HG03135 (cell line): Measurements from ENCODE around the gene HES4.
"Not testable (repeated sequence)": the region's sequence is repeated elsewhere in the genome, so short reads cannot be mapped to it uniquely, and the experiment has no call there.

ENCODE experiments used
- ATAC-seq: cut with Tn5 transposase; IDR thresholded peaks from one replicate; pipeline ENCODE4 v1.9.1; 2021; ENCODE audit warnings: mild to moderate bottlenecking, moderate library complexity; ENCODE audit not compliant: unreplicated experiment

HES4 gene

DNA sequence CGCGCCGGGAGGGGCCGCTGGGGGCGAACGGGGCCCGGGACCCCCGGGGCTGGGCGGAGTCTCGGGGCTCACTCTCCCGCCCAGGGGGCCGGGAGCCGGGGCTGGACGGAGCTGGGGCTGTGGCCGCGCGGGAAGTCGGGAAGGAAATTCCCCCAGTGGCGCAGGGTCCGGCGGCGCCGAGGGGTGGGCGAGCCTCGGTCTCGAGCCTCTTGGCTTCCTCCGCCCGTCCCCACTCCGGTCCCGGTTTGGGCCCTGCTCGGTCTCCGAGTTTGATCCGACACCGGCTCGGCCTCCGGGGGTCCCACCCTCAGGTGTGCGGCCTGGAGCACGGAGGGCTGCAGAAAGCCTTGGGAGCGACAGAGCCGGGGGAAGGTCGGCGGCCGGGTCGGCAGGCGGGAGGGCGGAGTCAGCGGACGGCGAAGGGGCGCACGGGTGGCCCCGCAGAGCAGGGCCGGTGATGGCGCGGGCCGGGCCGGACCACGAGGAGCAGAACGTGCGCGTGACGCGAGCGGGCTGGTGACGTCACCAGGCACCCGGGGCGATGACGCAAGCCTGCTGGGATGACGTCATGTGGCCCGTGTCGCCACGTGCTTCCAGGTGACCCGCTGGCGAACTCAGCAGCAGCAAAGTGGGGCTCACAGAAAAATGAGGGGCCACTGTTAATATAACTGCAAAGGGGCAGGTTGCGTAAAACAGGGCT, 610 bp upstream of the HES4 start:
- no peak for ATAC-seq

- ATAC-seq, result no peak
These were observed 737 bp downstream of the HES4 start for GRCh38 chr1:998995-999724.

GRCh38 chr1:998745-998994, 1.2 kb downstream of the HES4 start:
- ATAC-seq, result no peak

DNA sequence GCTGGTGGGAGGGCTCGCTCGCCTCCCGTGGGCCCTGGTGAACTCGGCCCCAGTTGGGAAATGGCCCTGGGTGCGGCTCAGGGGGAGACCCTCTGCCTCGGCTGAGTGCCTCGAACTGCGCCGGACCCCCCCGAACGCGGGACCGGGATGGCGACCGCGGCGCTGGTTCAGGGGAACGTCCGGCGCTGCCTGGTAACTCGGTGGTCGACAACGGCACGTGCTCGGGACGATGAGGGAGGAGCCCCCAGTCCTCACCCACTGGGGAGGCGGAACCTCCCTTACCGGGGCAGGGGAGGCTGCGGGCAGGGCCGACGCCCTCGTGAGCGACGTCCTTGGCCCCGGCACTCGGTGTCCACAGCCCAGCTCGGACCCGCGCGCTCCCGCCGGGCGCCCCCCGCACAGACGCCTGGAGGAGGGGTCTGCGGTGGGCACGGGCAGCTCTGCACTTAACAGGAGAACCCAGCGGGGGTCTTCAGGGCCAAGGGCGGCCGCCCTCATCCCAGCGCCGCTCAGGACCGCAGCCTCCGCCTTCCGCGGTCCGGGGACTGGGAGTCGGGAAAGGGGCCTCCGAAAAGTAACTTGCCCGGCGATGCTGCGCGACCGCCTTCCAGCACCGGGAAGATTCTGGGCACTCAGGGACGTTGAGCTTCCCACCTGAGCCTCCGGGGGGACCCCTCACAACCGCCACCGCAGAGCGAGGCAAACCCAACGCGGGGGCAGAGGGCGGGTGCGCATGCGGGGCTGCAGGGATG, 1.7 kb downstream of the HES4 start:
- no peak for ATAC-seq

DNA sequence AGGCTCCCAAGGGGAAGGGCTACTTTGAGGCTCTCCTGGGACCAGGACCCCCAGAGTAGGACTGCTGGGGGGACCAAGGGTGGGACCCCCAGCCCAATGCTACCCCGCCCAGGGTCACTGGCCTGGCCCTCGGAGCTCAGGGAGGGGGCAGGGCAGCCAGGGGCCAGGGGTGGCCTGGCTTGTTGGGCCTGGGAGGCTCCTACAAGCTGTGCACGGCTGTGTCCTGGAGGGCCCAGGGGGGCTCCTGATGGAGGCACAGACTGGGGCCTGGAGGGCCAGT, 2.2 kb downstream of the HES4 start:
- no peak for ATAC-seq

DNA sequence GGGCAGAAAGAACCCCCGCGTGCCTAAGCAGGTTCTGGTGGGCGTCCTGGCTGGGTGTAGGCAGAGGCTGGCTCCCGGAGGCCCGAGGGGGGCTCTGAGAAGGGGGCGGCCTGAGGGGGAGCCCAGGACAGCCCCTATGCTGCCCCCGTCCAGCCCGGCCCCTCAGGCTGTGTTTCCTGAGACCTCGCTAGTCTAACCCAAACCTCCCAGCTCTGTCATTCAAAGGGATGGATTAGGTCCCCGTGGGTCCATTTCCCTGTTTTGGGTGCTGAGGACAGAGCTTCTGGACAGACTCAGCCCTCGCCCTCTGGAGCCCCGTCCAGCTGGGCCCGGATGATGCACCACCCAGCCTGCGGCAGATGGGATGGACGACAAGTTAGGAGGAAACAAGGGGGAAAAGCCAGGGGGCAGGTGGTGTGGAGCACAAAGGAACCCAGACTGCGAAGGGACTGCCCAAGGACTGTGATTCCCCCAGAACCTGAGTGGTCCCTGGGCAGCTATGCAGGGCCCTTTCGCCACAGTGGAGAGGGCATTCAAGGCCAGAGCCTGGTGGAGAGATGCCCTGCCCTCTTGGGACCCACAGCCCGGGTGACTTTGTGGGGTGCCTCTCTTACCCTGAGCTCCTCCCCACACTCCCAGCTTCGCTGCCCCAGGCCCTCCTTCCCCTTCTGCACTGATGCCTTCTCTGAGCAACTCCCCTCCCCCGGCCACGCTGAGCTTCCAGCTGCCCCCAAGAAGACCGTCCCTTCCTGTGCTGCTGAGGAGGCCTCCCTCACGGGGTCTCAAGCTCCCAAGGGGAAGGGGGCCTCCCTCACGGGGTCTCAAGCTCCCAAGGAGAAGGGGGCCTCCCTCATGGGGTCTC, 2.8 kb downstream of the HES4 start:
- no peak for ATAC-seq

GRCh38 chr1:995665-996633, 3.9 kb downstream of the HES4 start:
- ATAC-seq, result no peak

- ATAC-seq, result not testable (repeated sequence)
These were observed 5.4 kb downstream of the HES4 start for GRCh38 chr1:994546-994945.

DNA sequence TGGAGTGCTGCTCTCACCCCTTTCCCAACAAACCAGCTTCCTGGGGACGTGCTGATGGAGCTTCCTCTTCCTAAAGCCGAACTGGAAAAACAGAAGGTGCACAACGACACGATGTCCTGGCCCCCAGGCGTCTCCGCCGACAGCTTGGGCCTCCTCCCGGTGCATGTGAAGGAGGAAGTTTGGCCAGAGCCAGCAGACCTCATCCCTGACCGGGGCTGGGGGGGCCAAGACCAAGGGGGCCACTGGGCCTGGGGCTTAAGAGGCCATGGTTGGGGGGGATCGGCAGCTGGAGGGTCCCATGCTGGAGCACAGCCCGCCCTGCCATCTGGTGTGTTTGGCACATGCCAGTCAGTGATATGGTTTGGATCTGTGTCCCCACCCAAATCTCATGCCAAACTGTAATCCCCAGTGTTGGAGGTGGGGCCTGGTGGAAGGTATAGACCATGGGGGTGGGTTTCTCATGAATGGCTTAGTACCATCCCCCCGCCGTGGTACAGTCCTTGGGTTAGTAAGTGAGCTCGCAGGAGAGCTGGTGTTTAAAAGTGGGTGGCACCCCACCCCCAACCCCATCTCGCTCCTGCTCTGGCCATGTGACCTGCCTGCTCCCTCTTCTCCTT, 6.4 kb downstream of the HES4 start:
- ATAC-seq, result no peak

DNA sequence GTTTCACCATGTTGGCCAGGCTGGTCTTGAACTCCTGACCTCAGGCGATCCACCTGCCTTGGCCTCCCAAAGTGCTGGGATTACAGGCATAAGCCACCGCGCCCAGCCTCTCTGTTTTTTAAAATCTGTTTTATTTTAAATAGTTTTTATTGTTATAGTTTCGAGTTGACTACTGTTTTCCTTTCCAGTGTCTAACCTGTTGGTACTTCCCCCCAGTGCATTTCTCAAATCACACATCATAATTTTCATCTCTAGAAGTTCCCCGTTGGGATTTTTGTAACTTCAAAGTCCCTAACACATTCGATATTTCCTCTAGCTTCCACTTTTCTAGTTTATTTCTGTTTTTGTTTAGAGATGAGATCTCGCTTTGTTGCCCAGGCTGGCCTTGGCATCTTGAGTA, 7.5 kb downstream of the HES4 start:
- ATAC-seq, result no peak

DNA sequence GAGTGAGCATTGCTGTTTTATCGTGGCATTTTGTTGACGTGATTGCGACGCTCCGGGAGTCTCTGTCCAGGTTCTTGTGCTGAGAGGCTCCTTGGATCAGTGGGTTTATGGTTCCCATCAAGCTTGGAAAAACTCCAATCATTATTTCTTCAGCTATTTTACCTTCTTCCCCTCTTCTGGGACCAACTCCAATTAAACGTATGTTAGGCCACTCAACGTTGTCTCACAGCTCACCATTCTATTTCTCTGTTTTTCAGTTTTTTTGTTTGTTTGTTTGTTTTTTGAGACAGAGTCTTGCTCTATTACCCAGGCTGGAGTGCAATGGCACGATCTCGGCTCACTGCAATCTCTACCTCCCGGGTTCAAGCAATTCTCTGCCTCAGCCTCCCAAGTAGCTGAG, 8.0 kb downstream of the HES4 start:
- no peak for ATAC-seq

- ATAC-seq, result not testable (repeated sequence)
These were observed 8.6 kb downstream of the HES4 start for GRCh38 chr1:991275-991674.

GRCh38 chr1:988061-988460, 11.8 kb downstream of the HES4 start:
- not testable (repeated sequence) for ATAC-seq

- no peak for ATAC-seq
These were observed 14.8 kb downstream of the HES4 start for GRCh38 chr1:985126-985525.

DNA sequence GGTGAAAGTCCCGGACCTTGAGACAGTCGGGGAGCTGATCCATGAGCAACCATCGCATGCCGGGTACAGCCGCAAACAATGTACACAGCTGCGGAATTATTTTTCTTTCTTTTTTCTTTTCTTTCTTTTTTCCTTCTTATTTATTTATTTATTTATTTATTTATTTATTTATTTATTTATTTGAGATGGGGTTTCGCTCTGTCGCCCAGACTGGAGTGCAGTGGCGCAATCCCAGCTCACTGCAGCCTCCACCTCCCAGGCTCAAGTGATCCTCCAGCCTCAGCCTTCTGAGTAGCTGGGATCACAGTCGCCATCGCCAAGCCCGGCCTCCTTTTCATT, 15.5 kb downstream of the HES4 start:
- ATAC-seq, result no peak

DNA sequence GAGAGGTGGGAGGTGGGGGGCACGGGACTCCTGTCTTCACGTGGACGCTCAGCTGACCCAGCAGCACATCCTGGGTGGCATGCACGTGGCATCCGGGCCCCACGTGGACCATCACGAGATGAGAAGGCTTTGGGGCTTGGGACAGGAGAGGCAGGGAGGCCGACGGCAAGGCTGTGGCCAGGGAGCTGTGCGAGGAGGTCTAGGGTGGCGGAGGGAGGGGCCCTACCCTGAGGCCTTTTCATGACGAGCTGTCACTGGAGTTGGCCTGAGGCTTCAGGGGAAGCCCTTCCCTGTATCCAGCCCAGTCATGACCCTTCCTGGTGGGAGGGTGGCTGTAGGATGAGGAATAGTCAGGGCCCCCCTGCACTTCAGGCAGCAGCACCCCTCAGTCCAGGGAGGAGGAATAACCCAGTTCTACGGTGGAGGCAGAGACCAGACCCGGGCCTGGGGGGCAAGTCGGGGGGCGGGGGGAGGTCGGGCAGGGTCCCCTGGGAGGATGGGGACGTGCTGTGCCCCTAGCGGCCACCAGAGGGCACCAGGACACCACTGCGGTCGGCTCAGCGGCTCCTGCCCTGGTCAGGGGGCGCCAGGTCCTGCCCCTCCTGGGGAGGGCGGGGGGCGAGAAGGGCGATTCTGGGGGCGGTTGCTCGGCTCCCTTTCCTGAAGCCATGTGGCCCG, 16.0 kb downstream of the HES4 start:
- no peak for ATAC-seq

DNA sequence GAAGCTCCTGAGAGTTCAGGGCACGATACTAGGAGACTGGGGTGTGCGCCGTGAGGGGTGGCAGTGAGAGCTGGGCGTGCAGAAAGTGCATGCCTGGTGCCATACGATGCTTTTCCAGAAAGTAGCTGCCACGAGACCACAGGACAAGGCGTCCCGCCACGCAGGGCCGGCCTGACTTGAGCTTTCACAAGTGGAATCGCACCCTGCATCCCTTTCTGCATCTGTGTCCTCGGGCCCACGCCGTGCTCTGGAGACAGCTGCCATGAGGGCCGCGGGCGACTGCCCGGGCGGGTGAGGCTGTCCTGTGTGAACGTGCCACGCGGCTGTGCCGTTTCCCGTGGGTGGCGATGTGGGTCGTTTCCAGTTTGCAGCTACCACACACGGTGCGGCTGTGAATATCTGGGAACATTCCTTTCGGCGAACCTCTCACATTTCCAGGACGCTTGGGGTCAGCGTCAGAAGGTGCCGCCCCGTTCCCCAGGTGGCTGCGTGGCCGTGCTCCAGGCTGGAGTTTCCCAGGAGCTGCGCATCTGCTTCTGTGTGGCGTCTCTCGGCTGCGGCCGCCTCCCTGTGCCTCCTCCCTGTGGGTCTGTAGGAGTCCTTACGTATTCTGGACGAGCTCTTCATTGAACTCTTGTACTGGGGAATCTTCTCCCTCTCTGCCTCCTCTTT, 17.0 kb downstream of the HES4 start:
- ATAC-seq, result no peak

DNA sequence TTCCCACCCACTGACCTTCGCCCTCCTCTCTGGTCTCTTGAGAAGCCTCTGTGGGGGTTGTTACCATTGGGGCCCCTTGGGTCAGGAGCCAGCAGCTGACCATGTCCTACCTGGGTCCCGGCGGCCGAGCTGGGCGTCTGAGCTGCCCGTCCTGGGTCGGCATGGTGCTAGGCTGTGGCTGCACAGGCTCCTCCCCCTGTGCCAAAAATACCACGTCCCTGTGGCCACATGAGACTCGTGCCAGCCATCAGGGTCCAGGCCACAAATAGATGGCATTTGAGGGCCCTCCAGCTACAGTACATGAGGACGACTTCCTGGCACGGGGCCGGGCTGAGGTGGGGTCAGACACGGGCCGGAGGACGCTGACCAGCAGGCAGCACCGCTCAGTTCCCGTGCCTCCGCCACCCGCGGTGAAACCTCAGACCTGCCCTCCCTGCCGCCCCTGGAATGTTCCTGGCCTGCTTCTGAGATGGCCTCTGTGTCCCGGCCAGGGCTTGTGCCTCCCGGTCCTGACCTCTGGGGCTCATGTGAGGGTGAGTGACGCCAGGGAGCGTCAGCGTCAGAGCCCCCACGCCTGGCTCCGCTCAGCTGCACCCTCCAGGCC, 17.8 kb downstream of the HES4 start, which contains the start of gene PERM1:
Gene PERM1, minus strand, starts transcription at position 139 of the 604 bp plus-strand sequence. CDS start 1,064 bp downstream, outside the sequence.
- no peak for ATAC-seq
